CD14-positive monocyte (primary cell): ENCODE data around the gene NXNL1. TPM values are rescaled to one million over a fixed set of nuclear protein-coding genes. Genes with fewer than 3 reads are reported as not detected.

Experiments
- DNase-seq, 3 donors: peaks; one replicate each; pipeline ENCODE4 v3.0.0-alpha.2; 2011 to 2022
- H2AFZ ChIP-seq: 2 replicates; pipeline ENCODE4 v1.6.0; 2012; ENCODE audit warnings: mild to moderate bottlenecking, low read depth, low read length, inconsistent platforms; ENCODE audit not compliant: insufficient read depth, poor library complexity, severe bottlenecking
- H3K27ac ChIP-seq, 2 donors: 1 replicate in 1 of 2; 2 replicates in 1 of 2; pipeline ENCODE4 v1.5.1; 2012 to 2013; ENCODE audit warnings: low read length in 2 of 2, control low read depth in 1 of 2, inconsistent platforms in 1 of 2, low read depth in 1 of 2, mild to moderate bottlenecking in 1 of 2
- H3K27me3 ChIP-seq, 2 donors: one replicate each; pipeline versions ENCODE4 v1.6.0 to v1.6.1; 2011 to 2013; ENCODE audit warnings: low read length in 2 of 2; ENCODE audit not compliant: control insufficient read depth in 2 of 2, insufficient read depth in 2 of 2
- H3K36me3 ChIP-seq, 2 donors: replicated peaks in 1 of 2; 1 replicate in 1 of 2; 2 replicates in 1 of 2; pipeline versions ENCODE4 v1.5.1 to v1.6.1; 2012 to 2013; ENCODE audit warnings: low read length in 2 of 2, control low read depth in 1 of 2, inconsistent platforms in 1 of 2, mild to moderate bottlenecking in 1 of 2; ENCODE audit not compliant: insufficient read depth in 2 of 2, control insufficient read depth in 1 of 2
- H3K4me1 ChIP-seq, 2 donors: 1 replicate in 1 of 2; 2 replicates in 1 of 2; pipeline versions ENCODE4 v1.5.1 to v1.6.1; 2012 to 2013; ENCODE audit warnings: low read length in 2 of 2, control low read depth in 1 of 2, inconsistent platforms in 1 of 2, mild to moderate bottlenecking in 1 of 2, moderate library complexity in 1 of 2; ENCODE audit not compliant: insufficient read depth in 2 of 2, control insufficient read depth in 1 of 2
- H3K4me2 ChIP-seq: replicated peaks from 2 replicates; pipeline ENCODE3; 2012; ENCODE audit warnings: low read length, moderate library complexity, mild to moderate bottlenecking; ENCODE audit not compliant: poor library complexity, severe bottlenecking; ENCODE audit errors: extremely low read depth
- H3K4me3 ChIP-seq, 3 experiments: fragments of 200-600 bp in 1 of 3; sonication (generic) in 1 of 3; replicated peaks in 1 of 3; 1 replicate in 2 of 3; 2 replicates in 1 of 3; pipeline ENCODE4 v1.5.1; 2011 to 2013; ENCODE audit warnings: low read length in 3 of 3, mild to moderate bottlenecking in 3 of 3, control low read depth in 2 of 3, low read depth in 2 of 3, inconsistent platforms in 1 of 3, moderate library complexity in 1 of 3
- H3K79me2 ChIP-seq: 2 replicates; pipeline ENCODE4 v1.6.0; 2012; ENCODE audit warnings: mild to moderate bottlenecking, control low read depth, inconsistent platforms, low read length, moderate library complexity; ENCODE audit not compliant: insufficient read depth
- H3K9ac ChIP-seq: 2 replicates; pipeline ENCODE4 v1.6.0; 2017; ENCODE audit warnings: low read length, mild to moderate bottlenecking; ENCODE audit not compliant: insufficient read depth, poor library complexity, severe bottlenecking
- H3K9me3 ChIP-seq, 2 donors: replicated peaks in 1 of 2; 1 replicate in 1 of 2; 2 replicates in 1 of 2; pipeline versions ENCODE4 v1.5.1 to v1.6.1; 2012 to 2013; ENCODE audit warnings: low read length in 2 of 2, control low read depth in 1 of 2; ENCODE audit not compliant: control insufficient read depth in 1 of 2, insufficient read depth in 1 of 2
- H4K20me1 ChIP-seq: 2 replicates; pipeline ENCODE4 v1.6.0; 2012; ENCODE audit warnings: mild to moderate bottlenecking, low read length, control low read depth, moderate library complexity; ENCODE audit not compliant: insufficient read depth
- H3K27ac Mint-ChIP-seq, 7 donors: one replicate each; pipeline ENCODE4 v1.8.0; 2020; ENCODE audit warnings: mild to moderate bottlenecking in 7 of 7, mixed read lengths in 7 of 7, moderate library complexity in 6 of 7, inconsistent platforms in 2 of 7
- H3K27me3 Mint-ChIP-seq, 3 donors: one replicate each; pipeline ENCODE4 v1.8.0; 2021 to 2022; ENCODE audit warnings: low read depth in 3 of 3, mild to moderate bottlenecking in 3 of 3, mixed read lengths in 3 of 3, moderate library complexity in 3 of 3, inconsistent platforms in 1 of 3
- H3K36me3 Mint-ChIP-seq, 2 donors: one replicate each; pipeline ENCODE4 v1.8.0; 2020; ENCODE audit warnings: mixed read lengths in 2 of 2, inconsistent platforms in 1 of 2, mild to moderate bottlenecking in 1 of 2
- H3K4me1 Mint-ChIP-seq: one replicate; pipeline ENCODE4 v1.8.0; 2020; ENCODE audit warnings: mild to moderate bottlenecking, mixed read lengths
- H3K4me3 Mint-ChIP-seq, 2 donors: one replicate each; pipeline ENCODE4 v1.8.0; 2020; ENCODE audit warnings: mild to moderate bottlenecking in 2 of 2, mixed read lengths in 2 of 2, moderate library complexity in 1 of 2
- H3K9me3 Mint-ChIP-seq, 7 donors: one replicate each; pipeline ENCODE4 v1.8.0; 2020 to 2022; ENCODE audit warnings: mixed read lengths in 7 of 7, mild to moderate bottlenecking in 6 of 7, moderate library complexity in 6 of 7, inconsistent platforms in 2 of 7
- CTCF ChIP-seq: fragments of 200-600 bp; IDR thresholded peaks from one replicate; pipeline ENCODE4 v1.8.0; 2022; ENCODE audit warnings: antibody characterized with exemption, mild to moderate bottlenecking
- WGBS: methylation state at CpG from one replicate; pipeline ENCODE4 v1.1.5; 2013; ENCODE audit warnings: missing lambda C conversion rate; ENCODE audit not compliant: insufficient coverage; 5-methylcytosine and 5-hydroxymethylcytosine counted together
- intact Hi-C, 2 donors: fragments of 100-400 bp; cut with micrococcal nuclease; formaldehyde crosslinking; loops; one replicate each; pipeline versions ENCODE4 v1.15.0 to v1.15.1; 2023
- polyA plus RNA-seq, 3 donors: library from polyadenylated mRNA; depleted of rRNA in 1 of 3; unstranded in 2 of 3; stranded (reverse) in 1 of 3; fragments of 300-500 nt in 2 of 3; fragments of >200 nt in 1 of 3; fragmentation: Illumina TruSeq in 2 of 3; gene quantifications; 1 replicate in 2 of 3; 2 replicates in 1 of 3; pipeline ENCODE4 v1.2.3, GENCODE V29; 2012 to 2021

The NXNL1 gene
- polyA plus RNA-seq, 3 donors, result not detected

GRCh38 chr19:17468302-17469091 lies 7.8 kb upstream of the NXNL1 start:
- Mint-ChIP-seq H3K4me3 (peak overlapping the region in 1 of 2 donors; percentile 99), H3K27ac (peak overlapping the region in 2 of 7 donors; percentile 42 to 99), H3K4me1 (peaks cover 54% of the 10 kb centered on the region), H3K36me3 (no peaks in the 10 kb centered on the region), H3K9me3 (peaks cover 0 to 3% (median 0%) of the 10 kb centered on the region in 7 donors), H3K27me3 (peaks cover 2 to 5% (median 3%) of the 10 kb centered on the region in 3 donors)
- peaks cover 11% of the 10 kb centered on the region for H4K20me1 ChIP-seq
- no peak for DNase-seq
- peaks cover 44 to 55% of the 10 kb centered on the region in 2 donors for H3K4me1 ChIP-seq
- no peaks in the 10 kb centered on the region for H3K36me3 ChIP-seq
- no peak overlapping the region for H3K27ac ChIP-seq
- peak overlapping the region; percentile 95 for H3K4me2 ChIP-seq
- peak overlapping the region; percentile 90 for H2AFZ ChIP-seq
- H3K9me3 ChIP-seq, result no peaks in the 10 kb centered on the region
- H3K4me3 ChIP-seq, result peak overlapping the region in 1 of 3 experiments; percentile 90
- WGBS, result 84% methylated on average over 24 of the region's 25 CpGs
- no peak for TF ChIP-seq CTCF
- no peak overlapping the region for H3K9ac ChIP-seq
- H3K27me3 ChIP-seq, result no peaks in the 10 kb centered on the region
- H3K79me2 ChIP-seq, result peaks cover 27% of the 10 kb centered on the region
- intact Hi-C loops, result loop anchor here in 1 of 2 donors (5.0 kb wide), 1 partner anchor 71 kb away; no protein-coding TSS in a partner anchor

- Histone ChIP-seq H3K4me2 (no peak overlapping the region), H3K79me2 (peaks cover 18% of the 10 kb centered on the region), H3K9me3 (no peaks in the 10 kb centered on the region), H3K9ac (no peak overlapping the region), H4K20me1 (peaks cover 11% of the 10 kb centered on the region), H3K36me3 (no peaks in the 10 kb centered on the region), H3K4me1 (peaks cover 36 to 47% of the 10 kb centered on the region in 2 donors), H3K27me3 (no peaks in the 10 kb centered on the region), H3K27ac (no peak overlapping the region), H3K4me3 (no peak overlapping the region), H2AFZ (no peak overlapping the region)
- Mint-ChIP-seq H3K9me3 (no peaks in the 10 kb centered on the region), H3K27ac (peak overlapping the region in 2 of 7 donors; percentile 72 to 80), H3K27me3 (peaks cover 2 to 12% (median 7%) of the 10 kb centered on the region in 3 donors), H3K4me1 (peaks cover 46% of the 10 kb centered on the region), H3K4me3 (peak overlapping the region in 1 of 2 donors; percentile 21), H3K36me3 (no peaks in the 10 kb centered on the region)
- no peak for TF ChIP-seq CTCF
- WGBS, result 100% methylated on average over 2 of the region's 12 CpGs
- intact Hi-C loops, result loop anchor here in 1 of 2 donors (5.0 kb wide), 1 partner anchor 70 kb away; no protein-coding TSS in a partner anchor
- DNase-seq, result no peak
Measured at GRCh38 chr19:17467471-17468301, 7.0 kb upstream of the NXNL1 start.
